GM21526 (cell line): ENCODE results near the gene UBASH3B.

ENCODE experiments used
- ATAC-seq: cut with Tn5 transposase; IDR thresholded peaks from one replicate; pipeline ENCODE4 v1.9.1; 2021; ENCODE audit warnings: moderate library complexity; ENCODE audit not compliant: unreplicated experiment, low FRiP score

Gene UBASH3B

GRCh38 chr11:122705396-122705795 is 49.9 kb downstream of the UBASH3B start:
- ATAC-seq = no peak

GRCh38 chr11:122706291-122707088 is 51.0 kb downstream of the UBASH3B start:
- no peak for ATAC-seq

- ATAC-seq = no peak
These were observed 51.6 kb downstream of the UBASH3B start for GRCh38 chr11:122707111-122707510.

GRCh38 chr11:122707901-122708300 is 52.4 kb downstream of the UBASH3B start:
- ATAC-seq = no peak

- no peak for ATAC-seq
These were observed 53.7 kb downstream of the UBASH3B start for GRCh38 chr11:122709039-122709760.

- ATAC-seq = no peak
These were observed 55.8 kb downstream of the UBASH3B start for GRCh38 chr11:122711362-122711761.

- no peak for ATAC-seq
These were observed 56.4 kb downstream of the UBASH3B start for GRCh38 chr11:122711831-122712381.

GRCh38 chr11:122714004-122714403 is 58.5 kb downstream of the UBASH3B start:
- no peak for ATAC-seq

GRCh38 chr11:122714484-122714883 is 59.0 kb downstream of the UBASH3B start:
- no peak for ATAC-seq

GRCh38 chr11:122715548-122716440 is 60.3 kb downstream of the UBASH3B start:
- no peak for ATAC-seq

- peak; percentile 75 for ATAC-seq
These were observed 61.8 kb downstream of the UBASH3B start for GRCh38 chr11:122717264-122717867.

- ATAC-seq = no peak
These were observed 64.8 kb downstream of the UBASH3B start for GRCh38 chr11:122720107-122720881.

- no peak for ATAC-seq
These were observed 65.9 kb downstream of the UBASH3B start for GRCh38 chr11:122721201-122721963.

GRCh38 chr11:122721964-122722266 is 66.4 kb downstream of the UBASH3B start:
- ATAC-seq = no peak

GRCh38 chr11:122723106-122723505 is 67.6 kb downstream of the UBASH3B start:
- no peak for ATAC-seq

GRCh38 chr11:122723576-122723975 is 68.1 kb downstream of the UBASH3B start:
- no peak for ATAC-seq

GRCh38 chr11:122724520-122724919 is 69.0 kb downstream of the UBASH3B start:
- ATAC-seq = no peak

- ATAC-seq = no peak
These were observed 70.5 kb downstream of the UBASH3B start for GRCh38 chr11:122726028-122726427.
